HG03457 (cell line): ENCODE results near the gene CDH4.

ENCODE experiments used
- ATAC-seq: cut with Tn5 transposase; IDR thresholded peaks from one replicate; pipeline ENCODE4 v1.9.1; 2021; ENCODE audit warnings: moderate number of reproducible peaks; ENCODE audit not compliant: unreplicated experiment

Gene CDH4

GRCh38 chr20:61657721-61658377 lies 405.8 kb downstream of the CDH4 start:
- no peak for ATAC-seq

- no peak for ATAC-seq
Observed at GRCh38 chr20:61658563-61658962, 406.5 kb downstream of the CDH4 start.

- ATAC-seq: no peak
Observed at GRCh38 chr20:61659246-61659993, 407.4 kb downstream of the CDH4 start.

DNA sequence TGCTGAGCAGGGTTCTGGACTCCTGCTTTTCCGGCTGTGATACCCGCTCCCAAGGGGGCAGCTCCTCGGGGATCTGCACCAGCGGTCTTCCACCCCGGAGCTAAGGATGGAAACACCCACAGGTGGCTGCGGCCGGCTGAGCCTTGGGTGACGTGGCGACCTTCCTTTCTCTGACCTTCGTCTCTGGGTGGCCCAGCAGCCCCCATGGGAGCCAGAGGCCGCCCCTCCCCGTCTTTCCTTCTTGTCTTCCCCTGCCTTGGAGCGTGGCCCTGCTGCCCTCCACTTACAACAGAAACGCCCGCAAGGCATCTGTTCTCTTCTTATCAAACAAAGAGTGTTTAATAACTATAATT lies 407.9 kb downstream of the CDH4 start:
- no peak for ATAC-seq

DNA sequence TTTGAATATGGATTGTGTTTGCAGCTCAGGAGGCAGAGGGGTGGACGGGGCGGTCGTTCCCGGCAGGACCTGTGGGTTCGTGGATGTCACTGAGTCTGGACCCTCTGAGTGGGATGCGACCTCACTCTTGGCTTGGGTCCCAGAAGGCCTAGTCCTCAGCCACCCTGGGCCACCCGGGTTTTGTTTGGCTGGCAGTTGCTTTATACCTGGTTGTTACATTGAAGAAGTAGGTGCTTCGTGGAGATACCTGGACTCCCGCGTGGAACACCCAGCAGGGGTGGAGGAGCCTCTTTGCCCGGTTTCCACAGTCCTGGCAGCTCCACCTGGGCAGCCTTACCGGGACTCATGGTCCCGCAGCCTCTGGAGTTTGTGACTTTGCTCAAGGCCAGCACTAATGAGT lies 408.5 kb downstream of the CDH4 start:
- no peak for ATAC-seq

DNA sequence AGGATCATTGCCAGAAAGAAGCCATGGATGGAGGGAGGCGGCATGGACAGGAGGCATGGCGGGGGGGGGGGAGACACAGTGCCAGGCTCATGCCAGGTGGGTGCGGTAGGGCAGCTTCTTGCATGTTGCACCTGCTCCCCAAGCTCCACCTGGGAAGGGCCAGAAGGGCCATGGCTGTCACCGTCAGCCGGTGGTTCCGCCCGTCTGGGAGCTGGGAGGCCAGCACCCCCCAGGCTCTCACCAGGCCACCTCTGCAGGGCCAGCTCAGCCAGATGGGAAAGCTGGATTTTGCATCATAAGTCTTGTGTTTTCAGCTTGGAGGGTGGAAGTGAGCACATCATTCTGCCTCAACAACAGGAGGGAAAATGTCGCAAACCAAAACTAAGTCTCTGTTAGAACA lies 409.0 kb downstream of the CDH4 start:
- no peak for ATAC-seq

DNA sequence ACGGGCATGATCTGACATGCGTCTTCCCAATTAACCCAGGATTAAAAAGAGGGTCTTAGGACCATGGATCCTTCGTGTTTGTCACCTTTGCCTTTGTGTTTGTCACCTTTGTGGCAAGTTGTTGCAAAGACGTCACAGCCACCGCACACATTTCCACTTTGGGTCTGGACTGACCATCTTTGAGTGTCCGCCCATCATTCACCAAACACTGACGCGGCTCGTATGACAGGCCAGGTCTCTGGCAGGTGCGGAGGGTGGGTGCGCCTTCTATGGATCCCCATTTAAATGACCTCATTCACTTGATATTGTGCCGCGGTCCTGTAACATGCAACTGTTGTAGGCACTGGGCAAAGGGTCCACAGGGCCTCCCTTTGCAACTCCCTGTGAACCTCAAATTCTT lies 409.5 kb downstream of the CDH4 start:
- no peak for ATAC-seq

DNA sequence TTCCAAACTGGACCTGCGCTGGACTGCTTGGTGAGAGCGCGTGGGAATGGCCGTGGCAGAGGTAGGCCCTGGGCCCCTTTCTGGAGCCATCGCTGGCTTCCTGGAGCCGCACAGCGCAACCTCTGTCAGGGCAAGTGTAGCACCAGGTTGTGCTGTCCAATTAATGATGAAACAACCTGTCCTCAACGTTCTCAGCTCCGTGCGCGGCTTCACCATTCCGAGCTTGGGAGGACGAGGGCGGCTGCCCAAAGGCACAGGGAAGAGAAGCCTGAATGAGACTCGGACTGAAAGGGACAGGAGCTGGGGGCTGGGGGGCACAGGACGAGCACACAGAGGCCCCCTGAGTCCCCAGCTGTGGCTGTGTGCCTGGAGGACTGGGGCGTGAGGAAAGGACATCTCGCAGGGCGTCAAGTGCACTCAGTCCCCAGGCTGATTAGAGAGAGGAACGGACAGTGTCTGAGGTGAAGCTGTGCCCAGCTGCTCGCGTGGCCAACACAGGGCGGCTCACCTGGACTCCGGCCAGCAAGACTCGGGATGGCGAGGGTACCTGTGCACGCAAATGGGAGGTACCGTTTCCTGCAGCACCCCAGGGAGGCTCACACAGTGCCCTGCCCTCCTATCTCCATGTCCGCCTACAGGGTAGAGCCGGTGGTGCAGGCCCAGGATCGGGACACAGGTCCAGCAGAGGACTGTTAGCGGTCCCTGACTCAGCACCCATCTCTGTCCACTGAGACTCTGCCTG lies 410.3 kb downstream of the CDH4 start:
- no peak for ATAC-seq

- no peak for ATAC-seq
Observed at GRCh38 chr20:61662968-61663331, 410.9 kb downstream of the CDH4 start.

DNA sequence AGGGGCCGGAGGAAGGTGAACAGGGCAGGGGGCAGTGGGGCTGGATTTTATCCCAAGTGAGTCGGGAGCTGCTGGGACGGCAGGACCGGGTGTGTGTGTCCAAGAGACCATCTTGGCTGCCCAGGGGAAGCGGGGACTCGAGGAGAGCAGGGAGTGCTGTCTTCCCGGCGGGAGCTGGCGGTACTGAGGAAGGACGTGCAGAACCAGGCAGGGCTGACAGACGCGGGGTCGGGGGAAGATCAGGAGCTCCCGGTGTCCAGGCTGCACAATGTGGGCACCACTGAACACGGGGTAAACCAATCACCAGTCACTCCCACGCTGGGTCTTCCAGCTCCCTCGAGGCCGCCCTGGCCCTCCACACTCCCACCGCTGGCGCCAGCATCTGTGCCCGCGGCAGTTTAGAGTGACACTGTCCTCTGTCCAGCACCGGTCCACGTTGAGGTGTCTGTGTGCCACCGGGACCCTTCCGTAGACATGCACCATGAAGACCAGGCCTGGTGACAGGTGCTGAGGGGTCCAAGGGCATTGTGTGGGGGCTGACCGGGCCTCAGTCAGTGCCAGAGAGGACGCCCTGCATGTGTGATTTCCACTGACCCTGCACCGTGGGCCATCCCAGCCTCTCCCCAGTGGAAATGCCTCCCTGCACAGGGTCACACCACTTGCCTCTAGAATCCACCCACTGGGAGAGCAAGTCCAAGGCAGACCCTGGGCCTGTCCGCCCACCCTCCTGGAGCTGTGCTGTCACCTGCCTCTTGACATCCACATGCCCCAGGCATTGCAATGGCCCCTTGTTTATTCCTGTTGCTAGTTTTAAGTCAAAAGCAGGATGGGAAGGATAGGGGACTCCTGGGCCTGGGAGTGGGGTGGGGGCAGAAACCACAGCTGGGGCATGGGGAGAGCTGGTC lies 411.7 kb downstream of the CDH4 start:
- ATAC-seq: no peak

DNA sequence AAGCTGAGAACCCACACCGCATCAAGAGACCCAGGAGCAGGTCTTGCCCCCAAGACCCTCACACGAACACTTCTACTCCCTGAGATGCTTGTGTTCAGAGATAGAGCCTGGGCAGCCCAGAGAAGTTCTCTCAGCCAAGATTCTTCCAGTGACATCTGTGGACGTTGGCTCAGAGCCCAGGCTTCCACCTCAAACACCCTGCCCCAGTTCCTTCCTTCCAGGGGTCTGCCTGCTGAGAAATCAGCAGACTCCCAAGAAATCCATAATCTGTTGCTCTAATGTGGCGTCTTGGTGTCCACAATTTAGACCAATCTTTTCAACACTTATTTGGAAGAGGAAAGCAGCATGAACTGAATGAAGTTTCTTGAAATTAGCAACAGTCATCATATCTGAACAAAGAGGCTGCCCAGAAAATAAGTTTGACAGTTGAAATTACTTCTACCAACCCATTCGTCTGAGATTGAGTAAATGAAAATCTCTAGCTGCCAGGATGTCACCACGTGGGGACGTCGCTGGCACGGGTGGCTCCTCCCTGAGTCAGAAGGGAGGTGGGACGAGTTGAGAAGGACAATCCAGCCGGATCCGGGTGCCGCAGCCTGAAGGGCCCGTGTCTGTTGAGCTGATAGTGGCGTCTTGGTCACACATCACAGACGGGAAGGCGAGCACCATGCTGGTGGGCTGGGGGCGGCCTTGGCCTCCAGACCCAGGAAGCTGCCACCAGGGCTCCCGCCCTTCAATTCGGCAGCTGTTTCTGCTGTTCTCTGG lies 412.7 kb downstream of the CDH4 start:
- no peak for ATAC-seq

GRCh38 chr20:61665528-61666470 lies 413.7 kb downstream of the CDH4 start:
- ATAC-seq: no peak

- no peak for ATAC-seq
Observed at GRCh38 chr20:61666471-61666832, 414.4 kb downstream of the CDH4 start.

DNA sequence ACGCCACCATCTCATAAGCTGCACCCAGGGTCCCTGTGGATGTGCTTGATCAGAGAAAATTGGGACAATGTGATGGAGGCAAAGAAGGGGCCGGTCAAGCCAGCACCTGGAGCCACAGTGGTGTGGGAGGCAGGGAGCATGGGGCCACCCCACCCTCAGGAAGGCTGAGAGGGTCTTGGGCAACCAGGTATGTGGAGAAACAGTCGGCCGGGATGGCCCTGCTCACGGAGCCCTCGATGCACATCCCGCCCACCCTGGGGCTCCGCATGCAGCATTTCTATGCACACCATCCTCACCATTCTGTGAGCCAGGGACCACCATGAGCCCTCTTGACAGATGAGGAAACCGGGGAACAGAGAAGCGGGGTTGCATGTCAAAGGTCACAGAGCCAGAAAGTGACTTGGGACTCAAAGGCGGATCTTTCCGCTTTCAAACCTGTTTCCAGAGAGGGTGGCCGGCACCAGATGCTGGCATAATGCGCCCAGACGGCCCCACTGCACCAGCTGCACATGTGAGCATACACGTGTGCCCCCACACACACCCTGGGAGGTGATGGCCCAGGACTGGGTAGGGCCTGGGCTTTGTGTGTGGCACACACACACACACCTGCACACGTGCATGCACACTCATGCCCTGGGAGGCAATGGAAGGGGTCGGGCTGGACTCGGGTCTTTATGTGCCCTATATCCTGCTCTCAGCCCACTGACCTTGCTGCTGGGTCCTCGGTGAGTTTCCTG lies 415.2 kb downstream of the CDH4 start:
- ATAC-seq: no peak

DNA sequence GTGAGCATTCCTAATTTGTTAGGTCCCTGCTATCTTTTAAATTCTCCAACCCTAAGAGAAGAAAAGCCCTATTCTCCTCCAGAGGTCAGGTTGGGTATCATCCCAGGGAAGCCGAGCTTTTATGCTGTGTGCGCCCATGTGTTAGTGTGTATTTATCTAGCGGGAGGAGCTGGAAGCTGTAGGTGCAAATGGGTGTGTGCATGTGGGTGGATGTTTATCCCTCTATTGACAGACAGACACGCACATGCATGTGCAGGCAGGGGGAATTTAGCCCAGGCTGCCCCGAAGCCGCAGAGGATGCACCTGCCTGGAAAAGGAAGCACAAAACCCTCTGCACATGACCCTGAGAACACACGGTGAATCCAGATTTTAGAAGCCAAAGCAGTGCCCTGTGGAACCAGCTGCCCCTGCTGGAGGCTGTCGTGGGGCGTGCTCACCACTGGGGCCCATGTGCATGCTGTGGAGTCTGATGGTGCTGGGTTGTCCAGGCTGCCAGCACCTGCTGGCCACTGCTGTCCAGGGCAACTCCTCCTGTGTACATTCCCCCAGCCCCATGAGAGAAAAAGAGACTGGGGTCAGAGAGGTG lies 416.1 kb downstream of the CDH4 start:
- no peak for ATAC-seq

GRCh38 chr20:61668771-61669503 lies 416.9 kb downstream of the CDH4 start:
- no peak for ATAC-seq

- no peak for ATAC-seq
Observed at GRCh38 chr20:61670274-61670673, 418.2 kb downstream of the CDH4 start.

- ATAC-seq: no peak
Observed at GRCh38 chr20:61671559-61671958, 419.5 kb downstream of the CDH4 start.
